Activated naive CD4-positive, alpha-beta T cell (primary cell): ENCODE measurements around the gene ACOT12.

Experiments used
- DNase-seq, 4 experiments: peaks; one replicate each; lab custom pipeline; 2025; lab: John Stamatoyannopoulos, UW

ACOT12 gene

DNA sequence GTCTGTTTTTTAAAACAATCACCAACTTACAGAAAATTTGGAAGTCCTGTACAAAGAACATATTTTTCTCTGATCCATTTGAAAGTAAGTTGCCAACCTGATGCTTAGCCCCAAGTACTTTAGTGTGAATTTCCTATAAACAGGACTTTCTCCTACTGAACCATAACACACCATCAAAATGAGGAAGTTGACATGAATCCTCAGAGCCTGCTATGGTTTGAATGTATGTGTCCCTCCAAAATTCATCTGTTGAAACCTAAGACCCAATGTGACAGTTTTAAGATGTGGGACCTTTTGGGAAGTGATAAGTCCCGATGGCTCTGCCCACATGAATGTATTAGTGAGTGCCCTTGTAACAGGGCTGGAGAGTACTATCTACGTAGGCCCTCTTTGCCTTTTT is 6.4 kb upstream of the ACOT12 start:
- no peak for DNase-seq

DNA sequence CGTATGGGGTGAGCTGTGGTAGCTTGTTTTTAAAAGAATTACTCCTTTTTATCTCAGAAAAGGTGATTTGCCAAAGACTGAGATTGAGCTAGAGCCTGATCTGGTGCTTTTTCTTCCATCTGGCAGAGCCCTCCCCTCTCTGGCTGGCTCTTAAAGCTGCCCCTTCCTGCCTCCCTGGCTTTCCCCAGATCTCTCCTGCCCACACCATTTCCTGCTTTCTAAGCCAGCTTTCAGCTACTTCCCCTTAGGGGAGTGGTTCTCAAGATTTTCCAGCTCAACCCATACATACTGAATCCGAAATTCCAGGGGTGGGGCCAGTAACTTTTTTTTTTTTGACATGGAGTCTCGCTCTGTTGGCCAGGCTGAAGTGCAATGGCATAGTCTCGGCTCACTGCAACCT is 4.8 kb upstream of the ACOT12 start:
- no peak for DNase-seq

DNA sequence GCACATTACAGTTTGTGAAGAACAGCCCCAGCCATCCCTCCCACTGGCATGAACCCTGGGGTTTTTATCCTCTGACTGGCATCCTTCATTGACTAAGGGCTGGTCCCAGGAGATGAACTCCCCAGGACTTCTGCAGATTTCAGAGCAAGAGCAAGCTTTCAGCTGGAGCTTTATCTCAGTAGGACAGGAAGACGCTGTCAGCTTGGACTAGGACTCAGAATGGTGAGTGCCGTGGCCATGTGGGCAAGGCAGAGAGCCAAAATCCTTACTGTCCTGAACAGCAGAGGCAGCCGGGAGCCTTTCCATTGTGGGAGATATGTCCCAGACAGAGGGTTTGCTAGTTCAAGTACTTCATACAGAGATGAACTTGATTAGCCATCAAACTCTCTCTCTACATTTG is 3.2 kb upstream of the ACOT12 start:
- no peak for DNase-seq

DNA sequence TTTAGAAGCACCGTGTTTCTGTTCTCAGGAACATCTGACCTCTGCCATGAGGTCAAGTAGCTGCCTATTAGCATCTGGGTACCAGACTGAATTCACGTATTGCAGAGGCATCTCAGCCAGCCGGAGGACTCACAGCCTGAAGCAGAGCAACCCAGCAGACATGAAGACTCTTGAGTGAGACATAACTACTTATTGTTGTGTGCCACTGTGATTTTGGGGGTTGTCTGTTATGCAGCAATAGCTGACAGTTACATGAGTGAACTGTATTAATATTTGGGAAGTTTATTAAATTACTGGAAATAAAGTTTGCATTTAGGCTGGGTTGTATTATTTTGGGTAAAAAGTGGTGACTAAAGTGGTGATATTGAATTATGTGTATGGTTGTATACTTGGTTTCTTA is 1.3 kb upstream of the ACOT12 start:
- DNase-seq: no peak

DNA sequence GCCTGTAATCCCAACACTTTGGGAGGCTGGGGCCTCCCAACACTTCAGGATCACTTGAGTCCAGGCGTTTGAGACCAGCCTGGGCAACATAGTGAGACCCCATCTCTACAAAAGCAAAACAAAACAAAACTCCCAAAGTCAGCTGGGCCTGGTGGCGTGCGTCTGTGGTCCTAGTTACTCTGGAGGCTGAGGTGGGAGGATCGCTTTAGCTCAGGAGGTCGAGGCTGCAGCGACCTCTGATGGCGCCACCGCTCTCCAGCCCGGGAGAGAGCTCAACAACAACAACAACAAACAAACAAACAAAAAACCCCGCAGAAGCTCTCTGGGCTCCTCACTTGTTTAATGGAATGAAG is 528 bp downstream of the ACOT12 start:
- DNase-seq: no peak

DNA sequence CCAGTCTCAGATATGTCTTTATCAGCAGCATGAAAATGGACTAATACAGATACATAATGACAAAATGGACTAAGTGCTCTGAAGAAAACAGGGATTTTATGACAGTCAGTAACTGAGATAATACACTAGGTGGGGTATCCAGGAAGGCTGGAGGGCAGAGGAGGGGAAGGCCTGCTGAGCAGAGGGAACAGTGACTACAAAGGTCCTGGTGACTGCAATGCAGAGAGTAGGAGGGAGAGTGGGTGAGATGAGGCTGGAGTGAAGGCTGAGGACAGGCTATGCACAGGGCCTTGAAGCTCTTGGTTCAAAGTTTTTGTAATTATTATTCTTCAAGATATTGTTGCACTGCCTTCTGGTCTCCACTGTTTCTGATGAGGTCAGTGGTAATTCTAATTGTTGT is 4.9 kb downstream of the ACOT12 start:
- DNase-seq: no peak

DNA sequence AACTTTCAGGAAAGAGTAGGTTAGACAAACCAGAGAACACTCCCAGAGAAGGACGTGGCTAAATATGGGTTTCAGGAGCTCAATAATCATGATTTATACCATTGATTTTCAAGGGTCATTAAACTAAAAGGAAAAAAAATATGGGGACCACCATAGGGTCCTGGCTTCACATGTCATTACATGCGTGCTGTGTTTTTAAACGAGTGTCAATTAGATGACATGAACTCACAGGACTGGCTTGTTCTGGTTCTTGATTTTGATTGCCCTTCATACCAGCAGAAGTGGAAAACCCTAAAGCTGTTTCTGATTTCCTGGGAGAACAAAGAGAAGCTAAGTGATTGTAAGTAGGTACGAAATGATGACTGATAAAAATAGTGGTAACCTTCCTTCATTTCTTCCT is 5.8 kb downstream of the ACOT12 start:
- DNase-seq: no peak

DNA sequence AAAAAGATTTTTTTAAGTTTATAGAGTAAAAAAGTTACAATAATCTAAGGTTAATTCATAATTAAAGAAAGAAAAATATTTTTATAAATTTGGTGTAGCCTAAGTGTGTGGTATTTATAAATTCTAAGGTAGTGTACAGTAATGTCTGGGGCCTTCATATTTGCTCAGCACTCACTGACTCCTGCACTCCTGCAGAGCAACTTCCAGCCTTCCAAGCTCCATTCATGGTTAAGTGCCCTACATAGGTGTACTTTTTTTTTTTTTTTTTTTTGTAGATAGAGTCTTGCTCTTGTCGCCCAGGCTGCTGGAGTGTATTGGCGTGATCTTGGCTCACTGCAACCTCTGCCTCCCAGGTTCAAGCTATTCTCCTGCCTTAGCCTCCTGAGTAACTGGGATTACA is 10.1 kb downstream of the ACOT12 start:
- no peak for DNase-seq

DNA sequence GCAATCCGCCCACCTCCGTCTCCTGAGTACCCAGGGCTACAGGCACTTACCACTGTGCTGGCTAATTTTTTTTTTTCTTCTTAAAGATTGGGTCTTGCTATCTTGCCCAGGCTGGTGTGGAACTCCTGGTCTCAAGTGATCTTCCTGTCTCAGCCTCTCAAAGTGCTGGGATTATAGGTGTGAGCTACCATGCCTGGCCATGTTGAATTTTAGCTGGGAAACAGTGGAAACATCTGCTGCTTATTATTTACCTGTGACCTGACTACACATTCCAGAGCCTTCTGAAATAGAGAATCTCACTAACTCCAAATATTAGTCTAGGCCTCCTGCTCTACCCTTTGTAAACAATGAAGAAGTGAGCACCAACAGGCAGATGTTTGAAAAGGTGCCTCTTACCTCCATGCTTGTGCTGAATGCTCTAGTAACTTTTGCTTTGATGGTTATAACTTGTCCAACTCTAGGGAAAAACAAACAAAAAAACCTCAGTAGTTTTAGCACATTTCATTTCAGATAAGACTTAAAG is 22.5 kb downstream of the ACOT12 start:
- DNase-seq: no peak

DNA sequence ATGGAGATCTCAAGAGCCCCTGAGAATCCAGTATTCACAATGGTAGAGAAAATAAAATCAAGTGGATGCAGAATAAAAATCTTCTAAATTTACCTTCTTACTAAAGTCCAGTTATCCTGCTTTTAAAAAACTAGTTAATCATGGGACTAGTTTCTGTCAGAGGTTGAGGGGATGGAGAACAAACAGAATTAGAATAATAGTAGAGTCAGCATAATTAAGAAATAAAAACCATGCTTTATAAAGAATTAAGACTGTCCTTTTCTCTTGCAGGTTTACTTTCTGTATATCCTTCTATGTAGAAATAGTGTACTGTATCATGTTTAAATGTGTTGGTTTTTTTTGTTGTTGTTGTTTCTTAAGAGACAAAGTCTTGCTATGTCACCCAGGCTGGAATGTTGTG is 23.0 kb downstream of the ACOT12 start:
- no peak for DNase-seq

DNA sequence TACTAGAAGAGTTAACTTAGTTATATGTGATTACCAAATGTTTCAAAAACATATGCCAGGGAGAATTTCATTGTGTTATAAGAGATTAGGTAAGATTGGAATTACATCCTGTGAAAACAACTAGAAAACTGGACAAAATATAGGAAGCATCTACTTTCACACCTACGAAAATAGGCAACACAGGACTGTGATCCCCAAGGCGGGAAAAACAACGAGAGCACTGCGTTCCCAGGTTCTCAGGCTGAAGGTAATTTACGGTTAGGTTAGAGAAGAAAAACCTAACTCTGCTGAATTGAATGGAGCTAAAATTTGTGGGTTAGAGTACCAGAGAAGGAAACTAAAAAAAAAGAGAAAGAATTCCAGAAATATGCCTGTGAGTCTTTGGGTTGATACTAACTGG is 28.4 kb downstream of the ACOT12 start:
- no peak for DNase-seq

DNA sequence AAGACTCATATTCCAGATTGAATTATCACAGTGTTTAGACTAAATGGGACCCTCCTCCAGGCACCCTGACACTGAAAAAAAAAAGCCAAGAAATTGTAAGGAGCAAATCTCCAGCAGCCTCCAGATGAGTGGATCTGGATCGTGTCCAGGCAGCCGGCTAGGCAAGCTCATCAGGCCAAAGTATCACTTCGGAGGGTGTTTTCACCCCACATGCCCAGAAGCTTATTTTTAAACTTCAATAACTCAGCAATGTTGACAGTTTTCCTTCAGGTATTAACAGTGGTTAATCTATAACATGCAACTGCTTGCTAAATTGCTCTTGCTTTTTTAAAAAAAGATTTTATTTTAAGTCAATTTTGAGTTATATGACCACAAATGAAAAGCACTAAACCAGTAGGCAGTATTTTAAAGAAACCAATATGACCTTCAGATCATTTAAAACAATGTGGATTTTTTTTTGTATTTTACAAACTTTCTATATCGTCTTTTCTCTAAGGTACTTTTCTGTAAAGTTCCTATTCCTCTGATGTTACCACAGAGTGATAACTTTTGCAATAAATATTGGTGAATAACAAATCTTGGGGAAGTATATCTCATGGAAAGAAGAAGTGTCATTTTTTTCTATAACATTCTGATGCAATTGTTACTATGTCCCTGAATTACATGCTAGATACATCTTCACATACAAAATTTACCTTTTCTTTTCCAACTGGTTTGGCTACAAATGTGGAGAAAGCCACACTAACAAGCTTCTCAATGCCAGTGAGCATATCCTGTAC is 30.7 kb downstream of the ACOT12 start:
- DNase-seq: no peak

DNA sequence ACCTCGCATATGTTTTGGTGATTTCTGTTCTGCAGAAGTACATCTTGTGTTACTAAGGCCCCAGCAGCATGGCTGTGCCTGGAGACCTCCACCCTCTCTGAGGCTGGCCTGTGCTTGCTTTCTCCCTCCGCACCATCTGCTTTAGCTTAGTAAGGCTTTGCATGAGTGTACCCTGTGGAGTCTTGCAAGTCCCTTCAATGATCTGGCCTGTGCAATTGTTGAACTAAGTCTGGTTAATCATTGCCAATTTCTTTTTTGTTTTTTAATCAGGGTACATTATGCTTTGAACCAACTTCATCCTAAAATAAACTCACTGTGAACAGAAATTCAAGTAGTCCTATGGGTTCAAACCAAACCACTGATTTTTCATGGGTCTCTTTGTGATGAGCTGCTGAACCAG is 32.3 kb downstream of the ACOT12 start:
- DNase-seq: no peak

DNA sequence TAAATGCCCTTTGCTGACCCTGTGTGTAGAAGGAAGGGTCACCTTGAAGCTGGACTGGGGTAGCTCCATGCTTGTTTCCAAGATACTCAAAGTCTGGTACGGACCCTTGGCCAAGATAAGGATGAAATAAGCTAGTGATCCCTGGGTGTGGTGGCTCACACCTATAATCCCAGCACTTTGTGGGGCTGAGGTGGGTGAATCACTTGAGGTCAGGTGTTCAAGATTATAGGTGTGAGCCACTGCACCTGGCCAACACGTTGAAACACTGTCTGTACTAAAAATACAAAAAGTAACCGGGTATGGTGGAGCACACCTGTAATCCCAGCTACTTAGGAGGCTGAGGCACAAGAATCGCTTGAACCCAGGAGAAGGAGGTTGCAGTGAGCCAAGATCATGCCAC is 33.3 kb downstream of the ACOT12 start:
- no peak for DNase-seq

DNA sequence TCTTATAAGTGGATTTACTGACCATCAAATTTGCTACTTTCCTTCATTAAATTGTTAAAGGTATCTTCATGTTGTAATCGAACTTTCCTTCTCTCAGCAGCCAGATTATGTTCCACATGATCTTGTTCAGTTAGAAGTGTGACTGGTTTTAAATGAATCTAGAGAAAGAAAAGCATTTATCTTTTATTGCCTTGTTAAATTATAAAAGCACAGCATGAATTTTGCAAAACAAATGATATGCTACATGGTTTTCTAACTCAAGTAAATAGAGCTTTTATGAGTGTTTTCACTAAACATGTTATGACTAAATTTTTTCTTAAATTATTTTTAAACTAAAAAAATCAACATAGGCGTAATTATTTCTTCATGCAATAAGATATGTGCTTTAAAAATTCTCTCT is 34.1 kb downstream of the ACOT12 start:
- no peak for DNase-seq

DNA sequence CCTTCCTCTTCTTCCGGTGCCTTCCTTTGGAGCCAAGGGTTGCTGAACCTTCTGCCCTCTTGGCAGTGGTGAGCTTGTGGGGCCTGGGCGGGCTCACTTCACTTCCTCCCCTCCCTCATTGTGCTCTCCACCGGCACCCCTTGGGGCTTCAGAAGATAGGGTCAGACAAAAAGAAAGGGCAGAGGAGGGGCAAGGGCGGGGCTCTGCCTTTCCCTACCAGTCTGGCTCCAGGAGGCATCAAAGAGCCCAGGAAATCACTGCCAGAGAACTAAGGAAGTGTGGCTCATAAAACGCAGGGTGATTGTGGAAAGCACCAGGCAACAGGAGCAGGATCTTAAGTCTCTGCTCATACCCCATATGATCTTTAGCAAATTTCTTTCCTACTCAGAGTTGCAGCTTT is 34.8 kb downstream of the ACOT12 start:
- no peak for DNase-seq

DNA sequence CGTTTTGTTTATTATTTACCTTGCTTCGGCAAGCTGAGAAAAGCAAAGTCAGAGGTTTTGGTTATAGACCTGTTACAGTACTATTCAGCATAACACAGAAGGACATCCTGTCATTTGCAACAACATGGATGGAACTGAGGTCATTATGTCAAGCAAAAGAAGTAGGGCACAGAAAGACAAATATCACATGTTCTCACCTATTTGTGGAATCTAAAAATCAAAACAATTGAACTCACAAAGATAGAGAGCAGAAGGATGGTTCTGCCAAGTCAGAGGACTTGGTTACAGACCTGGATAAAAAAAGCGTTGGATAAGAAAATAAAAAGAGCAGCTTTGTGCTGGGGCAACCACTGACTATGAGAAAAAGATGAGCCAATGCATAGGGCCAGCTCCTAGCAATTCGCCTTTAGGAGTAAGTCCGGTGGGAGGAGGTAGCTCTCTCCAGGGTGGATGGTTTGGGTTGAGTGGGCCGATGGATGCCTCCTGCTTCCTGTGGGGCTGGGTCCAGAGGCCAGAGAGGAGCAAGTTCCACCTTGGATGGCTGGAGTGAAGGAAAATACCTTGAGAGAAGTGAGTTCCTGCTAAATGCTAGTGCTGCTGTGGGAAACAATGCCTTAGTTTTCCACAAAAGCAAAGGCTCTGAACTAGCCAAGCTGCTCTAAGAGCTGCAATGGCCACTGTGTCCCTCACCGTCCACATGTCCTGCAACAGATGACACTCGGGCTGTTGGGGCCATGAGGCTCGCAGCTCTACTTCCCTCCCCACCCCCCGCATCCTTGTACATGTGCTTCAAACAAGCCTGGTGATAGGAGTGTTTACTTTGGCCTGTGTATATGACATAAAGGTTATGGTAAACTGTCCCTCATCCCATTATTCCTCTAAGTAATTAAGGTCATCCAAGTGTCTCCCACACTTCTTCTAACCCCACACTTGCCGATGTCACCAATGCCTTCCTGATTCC is 38.4 kb downstream of the ACOT12 start:
- DNase-seq: no peak

DNA sequence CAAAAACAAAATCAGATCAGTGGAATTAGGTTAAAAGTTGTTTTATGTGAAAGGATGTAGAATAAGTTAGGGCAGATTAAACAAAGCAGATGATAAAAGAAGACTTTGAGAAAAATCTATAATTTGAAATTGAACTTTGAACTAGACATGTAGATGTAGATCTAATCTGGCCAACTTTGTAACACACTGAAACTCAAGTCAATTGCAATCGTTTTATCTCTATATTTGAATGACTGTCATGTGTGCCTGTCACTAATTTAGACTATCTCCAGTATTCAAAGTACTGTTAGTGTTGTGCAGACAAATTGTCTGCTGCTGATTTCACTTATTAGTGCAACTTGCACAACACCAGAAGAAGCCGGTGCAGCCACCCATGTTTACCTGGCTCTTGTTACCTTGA is 39.8 kb downstream of the ACOT12 start:
- DNase-seq: no peak

DNA sequence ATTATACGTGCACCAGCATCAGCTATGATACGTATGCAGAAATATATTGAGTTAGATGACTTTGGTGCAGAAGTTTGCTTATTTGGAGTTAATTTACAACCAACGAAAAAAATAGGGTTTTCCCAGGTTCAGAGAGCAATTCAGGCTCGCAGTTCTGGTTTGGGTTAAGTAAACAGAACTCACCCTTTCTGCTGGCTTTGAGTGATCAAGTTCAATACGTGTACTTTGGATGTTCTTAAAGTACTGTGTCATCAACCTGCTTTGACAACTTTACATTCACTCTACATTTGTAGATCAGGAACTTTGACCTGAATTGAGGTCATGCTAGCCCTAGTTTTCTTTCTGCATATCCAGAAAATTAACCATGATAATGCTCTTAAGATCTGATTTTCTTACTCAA is 40.7 kb downstream of the ACOT12 start:
- no peak for DNase-seq

DNA sequence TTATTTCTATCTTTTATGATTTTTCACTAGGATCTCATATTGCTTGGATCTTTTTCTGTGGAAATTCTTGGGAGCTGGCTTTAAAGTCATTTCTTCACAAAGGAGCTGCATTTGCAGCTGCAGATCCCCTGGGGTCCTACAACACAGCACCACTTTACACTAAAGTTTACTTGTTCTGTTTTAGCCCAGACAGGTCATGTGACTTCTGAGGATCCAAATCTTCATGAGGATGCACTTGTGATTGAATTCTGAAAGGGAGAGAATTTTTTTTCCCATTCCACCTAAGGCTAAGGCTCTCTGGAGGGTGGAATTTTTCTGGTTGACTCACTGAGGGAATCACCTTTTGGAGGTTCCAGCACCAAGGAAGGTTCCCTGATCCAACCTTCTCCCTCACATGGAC is 43.4 kb downstream of the ACOT12 start:
- DNase-seq: no peak

DNA sequence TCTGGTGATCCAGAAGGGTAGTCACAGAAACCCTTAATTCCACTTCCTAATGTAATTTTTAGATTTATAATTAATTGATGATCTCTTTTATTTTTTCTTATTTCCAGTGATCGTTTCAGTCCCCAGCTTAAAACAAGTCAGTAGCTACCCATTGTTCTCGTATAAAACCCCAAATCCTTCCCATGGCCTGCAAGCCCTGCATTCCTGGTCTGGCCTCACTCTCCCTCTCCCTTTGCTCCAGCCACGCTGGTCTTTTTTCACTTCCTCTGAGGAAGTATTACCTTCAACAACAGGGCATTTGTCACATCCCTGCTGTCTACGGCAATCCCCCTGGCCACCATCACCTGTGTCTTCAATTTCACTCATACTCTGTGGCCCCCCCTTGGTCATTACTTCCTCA is 44.8 kb downstream of the ACOT12 start:
- no peak for DNase-seq

DNA sequence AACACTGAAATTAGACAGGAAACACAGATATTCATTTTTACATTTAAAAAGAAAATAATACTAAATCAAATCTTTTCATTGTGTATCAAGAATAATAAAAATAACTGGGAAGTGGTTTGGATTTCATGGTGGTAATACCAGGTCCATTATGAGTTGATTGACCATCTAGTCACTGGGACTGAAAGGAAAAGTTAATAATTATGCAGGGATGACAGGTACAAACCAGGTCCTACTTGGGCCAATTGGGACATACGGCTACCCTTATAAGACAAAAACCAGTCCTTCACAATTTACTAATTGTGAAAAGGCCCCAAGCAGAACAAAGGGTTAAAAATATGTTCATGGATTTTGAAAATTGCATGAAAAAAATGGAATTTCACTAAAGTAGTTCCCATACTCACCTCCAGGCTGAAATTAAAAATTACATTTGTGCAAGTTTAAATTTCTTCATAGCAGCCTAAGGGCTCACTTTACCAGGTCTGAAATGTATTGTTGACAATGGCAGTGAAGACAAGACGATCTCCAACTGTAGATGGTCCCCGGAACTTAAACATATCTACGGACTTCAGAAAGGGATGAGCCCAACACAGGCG is 48.4 kb downstream of the ACOT12 start:
- DNase-seq: no peak

DNA sequence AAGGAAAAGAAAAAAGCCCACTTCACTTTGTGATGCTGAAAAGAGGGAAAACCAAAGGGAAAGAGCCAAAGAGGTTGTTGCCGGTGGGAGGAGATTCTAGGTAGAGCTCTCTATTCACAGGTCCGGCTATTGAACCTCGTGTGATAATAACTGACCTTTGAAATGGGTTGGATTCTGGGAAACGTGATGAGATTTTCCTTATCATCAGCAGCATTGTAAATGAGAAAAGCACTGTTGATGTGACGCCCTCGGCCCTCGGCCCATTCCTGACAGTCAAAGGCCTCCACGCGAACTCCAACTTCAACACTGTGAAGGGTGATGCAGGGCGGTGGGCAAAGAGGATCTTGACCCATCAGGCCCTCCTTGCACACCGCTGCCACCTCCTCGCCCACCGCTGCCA is 49.2 kb downstream of the ACOT12 start:
- DNase-seq: no peak
